H9 (cell line): ENCODE data around the gene HDLBP. TPM values are rescaled to one million over a fixed set of nuclear protein-coding genes. Genes with fewer than 3 reads are reported as not detected.

Experiments
- DNase-seq: peaks from one replicate; pipeline ENCODE4 v3.0.0-alpha.2; 2017
- H2AFZ ChIP-seq: one replicate; pipeline ENCODE4 v1.6.1; 2013; ENCODE audit warnings: mild to moderate bottlenecking, low read length, control low read depth, moderate library complexity
- H2AK5ac ChIP-seq: 2 replicates; pipeline ENCODE4 v1.6.1; 2013; ENCODE audit warnings: low read length, control low read depth, mixed read lengths; ENCODE audit not compliant: insufficient read length
- H2BK120ac ChIP-seq: one replicate; pipeline ENCODE4 v1.6.1; 2013; ENCODE audit warnings: low read depth, mild to moderate bottlenecking, low read length, control low read depth, inconsistent platforms; ENCODE audit not compliant: poor library complexity, severe bottlenecking
- H2BK12ac ChIP-seq: 2 replicates; pipeline ENCODE4 v1.6.1; 2013; ENCODE audit warnings: low read length, control low read depth, mixed read lengths, low read depth; ENCODE audit not compliant: insufficient read length
- H2BK15ac ChIP-seq: 2 replicates; pipeline ENCODE4 v1.6.1; 2013; ENCODE audit warnings: low read depth, low read length, control low read depth
- H2BK20ac ChIP-seq: one replicate; pipeline ENCODE4 v1.6.1; 2013; ENCODE audit warnings: low read depth, mild to moderate bottlenecking, low read length, control low read depth, inconsistent platforms; ENCODE audit not compliant: poor library complexity, severe bottlenecking
- H2BK5ac ChIP-seq: 2 replicates; pipeline ENCODE4 v1.6.1; 2013; ENCODE audit warnings: low read length, control low read depth, mixed read lengths; ENCODE audit not compliant: insufficient read length
- H3K14ac ChIP-seq: 2 replicates; pipeline ENCODE4 v1.6.1; 2013; ENCODE audit warnings: low read length, control low read depth; ENCODE audit not compliant: insufficient read depth
- H3K18ac ChIP-seq: 2 replicates; pipeline ENCODE4 v1.6.1; 2013; ENCODE audit warnings: low read depth, mild to moderate bottlenecking, mixed read lengths, low read length, control low read depth; ENCODE audit not compliant: insufficient read length
- H3K23ac ChIP-seq: 2 replicates; pipeline ENCODE4 v1.6.1; 2013; ENCODE audit warnings: low read length, control low read depth, mixed read lengths, low read depth; ENCODE audit not compliant: insufficient read length
- H3K23me2 ChIP-seq: 2 replicates; pipeline ENCODE4 v1.6.1; 2013; ENCODE audit warnings: low read depth, mild to moderate bottlenecking, mixed read lengths, low read length, control low read depth; ENCODE audit not compliant: insufficient read length, poor library complexity, severe bottlenecking
- H3K27ac ChIP-seq: 2 replicates; pipeline ENCODE4 v1.5.1; 2013; ENCODE audit warnings: low read length, control low read depth, mixed read lengths, low read depth; ENCODE audit not compliant: insufficient read length
- H3K27me3 ChIP-seq: 2 replicates; pipeline ENCODE4 v1.6.1; 2013; ENCODE audit warnings: low read length, control low read depth, inconsistent platforms; ENCODE audit not compliant: insufficient read depth
- H3K4ac ChIP-seq: 2 replicates; pipeline ENCODE4 v1.6.1; 2013; ENCODE audit warnings: low read depth, mild to moderate bottlenecking, control low read depth, inconsistent platforms, low read length, moderate library complexity
- H3K4me1 ChIP-seq: 2 replicates; pipeline ENCODE4 v1.6.1; 2013; ENCODE audit warnings: low read length, control low read depth, inconsistent platforms; ENCODE audit not compliant: insufficient read depth
- H3K4me2 ChIP-seq: 2 replicates; pipeline ENCODE4 v1.6.1; 2013; ENCODE audit warnings: low read length, control low read depth, mixed read lengths; ENCODE audit not compliant: insufficient read length, insufficient read depth
- H3K56ac ChIP-seq: 2 replicates; pipeline ENCODE4 v1.6.1; 2013; ENCODE audit warnings: low read depth, mild to moderate bottlenecking, mixed read lengths, low read length, control low read depth; ENCODE audit not compliant: insufficient read length
- H3K79me1 ChIP-seq: 2 replicates; pipeline ENCODE4 v1.6.1; 2013; ENCODE audit warnings: low read depth, mild to moderate bottlenecking, moderate library complexity, low read length, control low read depth, inconsistent platforms; ENCODE audit not compliant: insufficient read depth, poor library complexity, severe bottlenecking
- H3K79me2 ChIP-seq: 2 replicates; pipeline ENCODE4 v1.6.1; 2013; ENCODE audit warnings: low read length, control low read depth, inconsistent platforms; ENCODE audit not compliant: insufficient read depth
- H3K9ac ChIP-seq: 2 replicates; pipeline ENCODE4 v1.6.1; 2013; ENCODE audit warnings: low read length, control low read depth, mixed read lengths; ENCODE audit not compliant: insufficient read length; ENCODE audit errors: extremely low read depth
- H3K9me3 ChIP-seq: one replicate; pipeline ENCODE4 v1.6.1; 2013; ENCODE audit warnings: low read depth, low read length, inconsistent platforms; ENCODE audit not compliant: control insufficient read depth
- H3T11ph ChIP-seq: one replicate; pipeline ENCODE4 v1.6.1; 2013; ENCODE audit warnings: mild to moderate bottlenecking, low read length, control low read depth, inconsistent platforms
- H4K20me1 ChIP-seq: one replicate; pipeline ENCODE4 v1.6.1; 2013; ENCODE audit not compliant: control insufficient read depth, insufficient read length, insufficient read depth
- H4K5ac ChIP-seq: 2 replicates; pipeline ENCODE4 v1.6.1; 2013; ENCODE audit warnings: low read depth, mild to moderate bottlenecking, mixed read lengths, low read length, control low read depth; ENCODE audit not compliant: insufficient read length
- H4K8ac ChIP-seq: replicated peaks from 2 replicates; pipeline ENCODE4 v1.6.1; 2013; ENCODE audit warnings: low read length, control low read depth, mixed read lengths, low read depth; ENCODE audit not compliant: insufficient read length
- H4K91ac ChIP-seq: 2 replicates; pipeline ENCODE4 v1.6.1; 2013; ENCODE audit warnings: low read depth, mild to moderate bottlenecking, moderate library complexity, mixed read lengths, low read length, control low read depth; ENCODE audit not compliant: insufficient read length
- H3K27ac Mint-ChIP-seq, 3 experiments: 2 replicates in 2 of 3; 3 replicates in 1 of 3; pipeline ENCODE4 v1.8.0; 2020 to 2021; ENCODE audit warnings: mixed read lengths in 3 of 3, mild to moderate bottlenecking in 1 of 3, moderate library complexity in 1 of 3
- H3K27me3 Mint-ChIP-seq: 2 replicates; pipeline ENCODE4 v1.8.0; 2021; ENCODE audit warnings: low read depth, mild to moderate bottlenecking, moderate library complexity, mixed read lengths
- H3K36me3 Mint-ChIP-seq, 3 experiments: 2 replicates in 2 of 3; 3 replicates in 1 of 3; pipeline ENCODE4 v1.8.0; 2020 to 2021; ENCODE audit warnings: low read depth in 3 of 3, mixed read lengths in 3 of 3; ENCODE audit not compliant: insufficient read depth in 1 of 3
- H3K4me1 Mint-ChIP-seq, 2 experiments: 2 replicates each; pipeline ENCODE4 v1.8.0; 2020; ENCODE audit warnings: mixed read lengths in 2 of 2
- H3K4me3 Mint-ChIP-seq, 2 experiments: 2 replicates in 1 of 2; 3 replicates in 1 of 2; pipeline ENCODE4 v1.8.0; 2020 to 2021; ENCODE audit warnings: mild to moderate bottlenecking in 2 of 2, mixed read lengths in 2 of 2, moderate library complexity in 1 of 2
- H3K9me3 Mint-ChIP-seq, 2 experiments: 2 replicates in 1 of 2; 3 replicates in 1 of 2; pipeline ENCODE4 v1.8.0; 2020; ENCODE audit warnings: mild to moderate bottlenecking in 2 of 2, mixed read lengths in 2 of 2, moderate library complexity in 1 of 2
- WGBS: extraction: QIAGEN DNeasy Blood & Tissue Kit; methylation state at CpG from one replicate; pipeline ENCODE4 v1.1.7; 2013; ENCODE audit warnings: missing lambda C conversion rate, low lambda C conversion rate, mixed read lengths; ENCODE audit not compliant: insufficient read length; ENCODE audit errors: extremely low coverage; 5-methylcytosine and 5-hydroxymethylcytosine counted together
- total RNA-seq: library from RNA; stranded (reverse); gene quantifications from 2 replicates; pipeline ENCODE4 v1.2.1, GENCODE V29; 2021
- TF ChIP-seq, protein P1 (sequence below): fragments of 200-600 bp; sonication (generic); conservative IDR thresholded peaks from 3 replicates; pipeline ENCODE4 v1.8.0; 2021; ENCODE audit warnings: antibody characterized with exemption, mild to moderate bottlenecking

The HDLBP gene
- total RNA-seq, 1 experiment from 2014 or later = 364 TPM

GRCh38 chr2:241225545-241225944 is 89.9 kb downstream of the HDLBP start:
- H3K18ac ChIP-seq = no peak overlapping the region
- H3K79me1 ChIP-seq = no peaks in the 10 kb centered on the region
- H3K4me1 ChIP-seq = no peaks in the 10 kb centered on the region
- Mint-ChIP-seq H3K4me3 (no peak overlapping the region), H3K27me3 (no peaks in the 10 kb centered on the region; the same call in 1 of the 2 replicates), H3K9me3 (no peaks in the 10 kb centered on the region; a peak in 1 of 5 replicates), H3K27ac (no peak overlapping the region), H3K36me3 (peaks cover 16 to 50% (median 39%) of the 10 kb centered on the region in 3 experiments; a peak in 6 of 7 replicates), H3K4me1 (peaks cover 4 to 15% of the 10 kb centered on the region in 2 experiments; a peak in 2 of 4 replicates)
- no peak overlapping the region for H2BK12ac ChIP-seq
- no peaks in the 10 kb centered on the region for H3K27me3 ChIP-seq
- H4K5ac ChIP-seq = no peak overlapping the region
- no peaks in the 10 kb centered on the region for H3K79me2 ChIP-seq
- no peaks in the 10 kb centered on the region for H3K23me2 ChIP-seq
- no peak overlapping the region for H3K14ac ChIP-seq
- H2AK5ac ChIP-seq = no peak overlapping the region
- H4K8ac ChIP-seq = no peak overlapping the region
- H3K23ac ChIP-seq = no peak overlapping the region
- no peak overlapping the region for H3K56ac ChIP-seq
- no CpG with 5 or more reads among the region's 16 CpGs for WGBS
- no peak overlapping the region for H4K91ac ChIP-seq
- no peak overlapping the region for H3T11ph ChIP-seq
- no peak overlapping the region for H3K4ac ChIP-seq
- peaks cover 2% of the 10 kb centered on the region for H4K20me1 ChIP-seq
- no peak for DNase-seq
- no peak overlapping the region for H2AFZ ChIP-seq
- H3K27ac ChIP-seq = no peak overlapping the region
- no peak overlapping the region for H2BK5ac ChIP-seq
- H3K9ac ChIP-seq = no peak overlapping the region
- no peaks in the 10 kb centered on the region for H3K9me3 ChIP-seq
- no peak overlapping the region for H3K4me2 ChIP-seq
- no peak overlapping the region for H2BK120ac ChIP-seq
- H2BK15ac ChIP-seq = no peak overlapping the region
- H2BK20ac ChIP-seq = no peak overlapping the region
- TF ChIP-seq, protein P1, sequence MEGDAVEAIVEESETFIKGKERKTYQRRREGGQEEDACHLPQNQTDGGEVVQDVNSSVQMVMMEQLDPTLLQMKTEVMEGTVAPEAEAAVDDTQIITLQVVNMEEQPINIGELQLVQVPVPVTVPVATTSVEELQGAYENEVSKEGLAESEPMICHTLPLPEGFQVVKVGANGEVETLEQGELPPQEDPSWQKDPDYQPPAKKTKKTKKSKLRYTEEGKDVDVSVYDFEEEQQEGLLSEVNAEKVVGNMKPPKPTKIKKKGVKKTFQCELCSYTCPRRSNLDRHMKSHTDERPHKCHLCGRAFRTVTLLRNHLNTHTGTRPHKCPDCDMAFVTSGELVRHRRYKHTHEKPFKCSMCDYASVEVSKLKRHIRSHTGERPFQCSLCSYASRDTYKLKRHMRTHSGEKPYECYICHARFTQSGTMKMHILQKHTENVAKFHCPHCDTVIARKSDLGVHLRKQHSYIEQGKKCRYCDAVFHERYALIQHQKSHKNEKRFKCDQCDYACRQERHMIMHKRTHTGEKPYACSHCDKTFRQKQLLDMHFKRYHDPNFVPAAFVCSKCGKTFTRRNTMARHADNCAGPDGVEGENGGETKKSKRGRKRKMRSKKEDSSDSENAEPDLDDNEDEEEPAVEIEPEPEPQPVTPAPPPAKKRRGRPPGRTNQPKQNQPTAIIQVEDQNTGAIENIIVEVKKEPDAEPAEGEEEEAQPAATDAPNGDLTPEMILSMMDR = no peak
